ENCODE data around the gene C12orf54.

DNA sequence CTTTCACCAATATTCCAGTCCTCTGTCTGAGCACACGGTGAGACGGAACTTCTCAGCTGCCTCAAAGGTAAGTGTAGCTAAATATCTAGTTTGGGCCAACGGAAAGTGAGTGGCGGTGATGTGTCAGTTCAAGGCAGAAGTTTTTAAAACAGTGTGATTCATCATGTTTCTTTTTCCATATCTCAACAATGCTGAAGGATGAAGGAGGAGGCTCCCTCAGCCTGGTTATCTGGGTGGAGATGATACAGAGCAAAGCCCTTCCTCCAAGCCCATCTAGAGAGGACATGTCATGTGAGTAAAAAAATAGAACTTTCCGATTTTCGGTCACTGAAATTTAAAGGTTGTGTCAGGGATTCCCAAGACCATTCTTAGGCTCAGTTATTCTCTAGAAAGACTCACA lies 23.0 kb upstream of the C12orf54 start:
- TF ChIP-seq POLR2AphosphoS5 (IDR thresholded peaks at IDR 0.05; ENCODE audit: insufficient read depth in 1 of 2, low read depth in 1 of 2) (no peak), POLR2A (IDR thresholded peaks at IDR 0.05) (no peak)

Measured in vagina (tissue), 2 donors.